ENCODE results near the gene UBC.
"Not testable (repeated sequence)": the region's sequence is repeated elsewhere in the genome, so short reads cannot be mapped to it uniquely, and the experiment has no call there.

DNA sequence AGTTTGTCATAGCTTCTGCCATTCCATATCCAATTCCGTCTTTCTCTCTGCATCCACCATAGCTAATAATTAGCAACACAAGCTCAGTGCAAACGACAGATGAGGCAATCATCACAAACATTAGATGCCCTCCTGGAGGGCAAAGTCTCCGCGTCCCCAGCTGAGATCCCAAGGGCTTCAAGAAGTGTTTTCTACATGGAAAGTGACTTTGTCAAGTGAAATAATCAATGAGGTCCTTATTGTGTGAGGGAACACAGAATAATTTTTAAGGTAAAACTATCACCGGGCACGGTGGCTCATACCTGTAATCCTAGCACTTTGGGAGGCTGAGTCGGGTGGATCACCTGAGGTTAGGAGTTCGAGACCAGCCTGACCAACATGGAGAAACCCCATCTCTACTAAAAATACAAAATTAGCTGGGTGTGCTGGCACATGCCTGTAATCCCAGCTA is 14.1 kb downstream of the UBC start:
- not testable (repeated sequence) for TF ChIP-seq POLR2A, TAF1 (IDR thresholded peaks at IDR 0.05; ENCODE audit: low read depth, low read length)

Measured in GM12891 (cell line).